Right lobe of liver (tissue), 4 donors: ENCODE data around the gene IL25.

Experiments
- CTCF ChIP-seq, 4 donors: fragments of 200-600 bp in 3 of 4; fragments of 450-650 bp in 1 of 4; IDR thresholded peaks; one replicate each; pipeline versions ENCODE4 v1.5.1 to v1.8.0; 2016 to 2022; ENCODE audit warnings: antibody characterized with exemption in 4 of 4, mild to moderate bottlenecking in 2 of 4
- POLR2A ChIP-seq: fragments of 450-650 bp; IDR thresholded peaks from one replicate; pipeline ENCODE4 v1.6.1; 2017; ENCODE audit warnings: antibody characterized with exemption, mild to moderate bottlenecking
- donor health status: DM: no; HTN: no; CAD: no.
- donor health status: DM: no; HTN: no; CAD: no.
- donor health status: DM: no; HTN: yes; CAD: no.

GRCh38 chr14:23403139-23403438 lies 30.5 kb downstream of the IL25 start:
- no peak for TF ChIP-seq CTCF (IDR thresholded peaks at IDR 0.05)
- no peak for TF ChIP-seq POLR2A
